Osteoblast (primary cell): Measurements from ENCODE around the gene HSD3B1. TPM values are rescaled to one million over a fixed set of nuclear protein-coding genes. Genes with fewer than 3 reads are reported as not detected.
"Not testable (repeated sequence)": the region's sequence is repeated elsewhere in the genome, so short reads cannot be mapped to it uniquely, and the experiment has no call there.

Experiments used
- DNase-seq: peaks from one replicate; pipeline ENCODE4 v3.0.0; 2011; ENCODE audit warnings: low spot score, mixed read lengths; ENCODE audit not compliant: insufficient read length; ENCODE audit errors: missing footprints
- H2AFZ ChIP-seq: 2 replicates; pipeline ENCODE4 v1.6.0; 2011; ENCODE audit warnings: mild to moderate bottlenecking, low read length
- H3K27ac ChIP-seq: 2 replicates; pipeline ENCODE4 v1.5.1; 2011; ENCODE audit warnings: mild to moderate bottlenecking, low read depth, low read length, moderate library complexity
- H3K27me3 ChIP-seq: 2 replicates; pipeline ENCODE4 v1.6.0; 2012; ENCODE audit warnings: mild to moderate bottlenecking, control low read depth, inconsistent platforms, low read length, moderate library complexity; ENCODE audit not compliant: insufficient read depth
- H3K36me3 ChIP-seq: 2 replicates; pipeline ENCODE4 v1.5.1; 2011; ENCODE audit warnings: mild to moderate bottlenecking, low read length, control low read depth, moderate library complexity; ENCODE audit not compliant: insufficient read depth
- H3K4me1 ChIP-seq: 2 replicates; pipeline ENCODE4 v1.5.1; 2011; ENCODE audit warnings: mild to moderate bottlenecking, low read length, control low read depth, moderate library complexity; ENCODE audit not compliant: insufficient read depth
- H3K4me2 ChIP-seq: 2 replicates; pipeline ENCODE4 v1.6.0; 2011; ENCODE audit warnings: mild to moderate bottlenecking, low read length; ENCODE audit not compliant: insufficient read depth
- H3K4me3 ChIP-seq: fragments of 200-600 bp; sonication (generic); 3 replicates; pipeline ENCODE4 v1.5.1; 2012; ENCODE audit warnings: mild to moderate bottlenecking, low read length, inconsistent platforms; ENCODE audit not compliant: insufficient read depth
- H3K79me2 ChIP-seq: 2 replicates; pipeline ENCODE4 v1.6.0; 2012; ENCODE audit warnings: mild to moderate bottlenecking, low read length, control low read depth, inconsistent platforms; ENCODE audit not compliant: insufficient read depth
- H3K9me3 ChIP-seq: 2 replicates; pipeline ENCODE4 v1.5.1; 2011; ENCODE audit warnings: low read depth, low read length, control low read depth
- H4K20me1 ChIP-seq: 2 replicates; pipeline ENCODE4 v1.6.0; 2012; ENCODE audit warnings: mild to moderate bottlenecking, low read length, control low read depth; ENCODE audit not compliant: insufficient read depth
- total RNA-seq: library from RNA; depleted of rRNA; stranded (reverse); fragments of >200 nt; gene quantifications from 2 replicates; pipeline ENCODE4 v1.2.3, GENCODE V29; 2012
- TF ChIP-seq, protein P1 (sequence below): IDR thresholded peaks from 2 replicates; pipeline ENCODE4 v1.5.1; 2011; ENCODE audit warnings: mild to moderate bottlenecking, low read depth, low read length, moderate library complexity; ENCODE audit errors: extremely low read depth

The HSD3B1 gene
- total RNA-seq, 1 donor, result not detected

DNA sequence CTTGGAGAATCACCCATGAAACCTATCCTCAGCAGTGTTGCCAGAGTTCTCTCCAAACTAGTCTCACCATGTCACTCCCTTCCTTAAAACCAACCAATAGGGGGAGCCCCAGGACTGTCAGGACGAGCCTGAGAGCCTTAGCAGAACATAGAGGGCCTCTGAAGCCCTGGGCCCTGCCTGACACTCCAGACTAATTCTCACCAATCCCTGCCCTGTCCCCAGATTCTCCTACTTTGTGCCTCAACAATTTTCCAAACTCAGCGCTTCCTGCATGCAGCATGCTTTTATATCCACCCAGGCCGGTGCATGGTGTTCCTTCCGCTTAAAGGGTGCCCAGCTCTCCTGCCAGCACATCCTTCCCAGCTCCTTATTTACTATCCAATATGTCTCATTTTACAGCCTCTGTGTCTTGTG, 42.7 kb downstream of the HSD3B1 start:
- TF ChIP-seq, protein P1, sequence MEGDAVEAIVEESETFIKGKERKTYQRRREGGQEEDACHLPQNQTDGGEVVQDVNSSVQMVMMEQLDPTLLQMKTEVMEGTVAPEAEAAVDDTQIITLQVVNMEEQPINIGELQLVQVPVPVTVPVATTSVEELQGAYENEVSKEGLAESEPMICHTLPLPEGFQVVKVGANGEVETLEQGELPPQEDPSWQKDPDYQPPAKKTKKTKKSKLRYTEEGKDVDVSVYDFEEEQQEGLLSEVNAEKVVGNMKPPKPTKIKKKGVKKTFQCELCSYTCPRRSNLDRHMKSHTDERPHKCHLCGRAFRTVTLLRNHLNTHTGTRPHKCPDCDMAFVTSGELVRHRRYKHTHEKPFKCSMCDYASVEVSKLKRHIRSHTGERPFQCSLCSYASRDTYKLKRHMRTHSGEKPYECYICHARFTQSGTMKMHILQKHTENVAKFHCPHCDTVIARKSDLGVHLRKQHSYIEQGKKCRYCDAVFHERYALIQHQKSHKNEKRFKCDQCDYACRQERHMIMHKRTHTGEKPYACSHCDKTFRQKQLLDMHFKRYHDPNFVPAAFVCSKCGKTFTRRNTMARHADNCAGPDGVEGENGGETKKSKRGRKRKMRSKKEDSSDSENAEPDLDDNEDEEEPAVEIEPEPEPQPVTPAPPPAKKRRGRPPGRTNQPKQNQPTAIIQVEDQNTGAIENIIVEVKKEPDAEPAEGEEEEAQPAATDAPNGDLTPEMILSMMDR, result peak; percentile 66
- H3K4me1 ChIP-seq, result peaks cover 10% of the 10 kb centered on the region
- no peak overlapping the region for H2AFZ ChIP-seq
- no peak overlapping the region for H3K4me3 ChIP-seq
- H3K9me3 ChIP-seq, result no peaks in the 10 kb centered on the region
- no peaks in the 10 kb centered on the region for H4K20me1 ChIP-seq
- no peaks in the 10 kb centered on the region for H3K79me2 ChIP-seq
- no peak for DNase-seq
- no peak overlapping the region for H3K27ac ChIP-seq
- peaks cover 11% of the 10 kb centered on the region for H3K27me3 ChIP-seq
- H3K4me2 ChIP-seq, result no peak overlapping the region
- H3K36me3 ChIP-seq, result no peaks in the 10 kb centered on the region

DNA sequence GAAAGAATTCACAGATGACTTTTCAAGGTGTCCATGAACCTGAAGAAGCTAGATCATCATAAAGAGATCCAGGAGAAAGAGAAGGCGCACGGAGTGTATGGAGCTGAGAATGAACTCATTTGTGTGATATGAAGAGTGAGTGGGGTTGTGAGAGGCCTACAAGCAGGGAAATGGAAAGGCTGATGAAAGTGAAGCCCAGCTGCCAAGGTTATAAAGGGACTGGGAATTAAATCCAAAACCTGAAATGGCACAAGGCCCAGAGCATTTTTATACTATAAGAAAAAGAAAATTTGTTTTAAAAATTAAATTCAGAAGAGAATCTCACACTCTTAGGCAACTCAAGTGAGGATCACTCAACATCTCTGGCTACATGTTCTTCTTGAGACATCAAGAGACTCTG, 43.4 kb downstream of the HSD3B1 start:
- TF ChIP-seq, protein P1, result no peak
- peaks cover 11% of the 10 kb centered on the region for H3K27me3 ChIP-seq
- H2AFZ ChIP-seq, result no peak overlapping the region
- no peak for DNase-seq
- H3K27ac ChIP-seq, result no peak overlapping the region
- no peak overlapping the region for H3K4me2 ChIP-seq
- no peaks in the 10 kb centered on the region for H3K79me2 ChIP-seq
- peaks cover 10% of the 10 kb centered on the region for H3K4me1 ChIP-seq
- H4K20me1 ChIP-seq, result no peaks in the 10 kb centered on the region
- no peaks in the 10 kb centered on the region for H3K36me3 ChIP-seq
- H3K9me3 ChIP-seq, result no peaks in the 10 kb centered on the region
- no peak overlapping the region for H3K4me3 ChIP-seq

DNA sequence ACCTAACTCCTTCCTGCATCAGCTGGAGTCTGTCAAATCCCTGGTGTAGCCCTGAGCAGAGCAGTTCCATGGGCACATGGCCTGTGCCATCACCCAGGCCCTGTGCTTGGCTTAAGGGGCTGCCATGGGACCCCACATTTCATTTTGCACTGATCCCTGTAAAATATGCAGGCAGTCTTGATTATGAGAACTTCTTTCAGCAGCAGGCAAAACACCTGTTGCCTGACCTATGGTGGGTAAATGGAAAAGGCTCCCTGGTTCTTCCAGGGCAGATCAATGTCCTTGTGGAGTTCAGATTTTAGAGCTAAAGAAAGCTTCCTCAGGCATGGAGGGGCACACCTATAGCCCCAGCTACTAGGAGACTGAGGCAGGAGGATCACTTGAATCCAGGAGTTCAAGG, 44.2 kb downstream of the HSD3B1 start:
- TF ChIP-seq, protein P1, result no peak
- no peak for DNase-seq
- H3K27me3 ChIP-seq, result peaks cover 11% of the 10 kb centered on the region
- no peaks in the 10 kb centered on the region for H3K9me3 ChIP-seq
- H3K4me2 ChIP-seq, result no peak overlapping the region
- H3K27ac ChIP-seq, result no peak overlapping the region
- no peaks in the 10 kb centered on the region for H3K79me2 ChIP-seq
- peaks cover 10% of the 10 kb centered on the region for H3K4me1 ChIP-seq
- H3K36me3 ChIP-seq, result no peaks in the 10 kb centered on the region
- no peaks in the 10 kb centered on the region for H4K20me1 ChIP-seq
- no peak overlapping the region for H2AFZ ChIP-seq
- H3K4me3 ChIP-seq, result no peak overlapping the region

DNA sequence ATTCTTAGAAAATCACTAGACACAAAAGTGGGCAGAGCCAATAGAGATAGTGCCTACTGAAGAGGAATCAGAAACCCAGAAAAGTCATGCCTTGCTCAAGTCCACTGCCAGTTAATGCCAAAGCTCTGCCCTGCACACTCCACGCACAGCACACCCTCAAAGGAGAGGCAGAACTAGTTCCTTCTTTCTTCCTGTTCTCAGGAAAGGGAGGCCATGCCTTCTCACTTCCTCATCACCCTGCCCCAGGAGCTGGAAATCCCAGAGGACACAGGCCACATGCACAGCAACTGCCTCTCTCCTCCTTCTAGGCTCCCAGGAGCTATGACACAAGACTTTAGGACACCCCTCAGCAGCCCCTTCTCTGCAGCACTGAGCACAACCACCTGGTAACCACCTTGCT, 45.6 kb downstream of the HSD3B1 start:
- H3K36me3 ChIP-seq, DNase-seq, H3K9me3 ChIP-seq, H3K27me3 ChIP-seq, H3K4me3 ChIP-seq, H2AFZ ChIP-seq, H3K4me2 ChIP-seq, H3K27ac ChIP-seq, H3K79me2 ChIP-seq, H4K20me1 ChIP-seq: not testable (repeated sequence)
- peaks cover 10% of the 10 kb centered on the region for H3K4me1 ChIP-seq

DNA sequence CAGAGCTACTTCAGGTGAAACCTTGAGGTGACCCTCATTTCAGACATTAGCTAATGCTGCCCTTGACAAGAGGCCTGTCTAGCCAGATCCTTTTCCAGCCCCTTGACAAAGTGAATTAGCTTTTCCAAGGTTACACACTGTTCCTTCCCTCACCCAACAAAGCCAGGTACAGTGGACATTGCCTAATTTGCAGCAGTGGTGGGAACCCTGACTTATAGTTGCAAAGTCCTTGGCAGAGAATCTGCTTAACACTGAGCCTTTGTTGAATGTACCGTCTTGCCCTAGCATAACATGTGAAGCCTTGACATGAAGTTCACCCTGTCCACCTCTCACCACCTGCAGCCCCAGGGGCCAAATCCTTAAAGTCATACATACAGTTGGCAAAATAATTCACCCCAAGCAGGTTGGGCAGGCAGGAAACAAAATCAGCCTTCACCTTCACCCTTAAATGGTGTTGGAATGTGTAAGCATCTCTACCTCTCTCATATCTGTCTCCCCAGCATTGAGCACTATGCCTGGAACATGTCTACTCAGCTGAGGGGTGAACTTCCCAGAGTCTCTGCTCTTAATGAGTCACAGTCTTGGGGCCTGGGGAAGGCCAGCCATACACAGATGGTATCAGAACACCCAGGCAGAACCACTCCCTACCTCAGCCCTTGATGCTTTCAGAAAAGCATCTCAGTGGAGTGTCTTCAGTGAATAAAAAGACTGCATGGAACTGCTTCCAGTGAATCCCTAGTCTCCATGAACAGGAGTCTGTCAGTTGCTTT, 46.5 kb downstream of the HSD3B1 start:
- not testable (repeated sequence) for H2AFZ ChIP-seq, H3K36me3 ChIP-seq, H4K20me1 ChIP-seq, H3K9me3 ChIP-seq, H3K4me3 ChIP-seq, H3K27me3 ChIP-seq, H3K27ac ChIP-seq, DNase-seq, H3K79me2 ChIP-seq, H3K4me2 ChIP-seq
- peaks cover 10% of the 10 kb centered on the region for H3K4me1 ChIP-seq
